Measurements from ENCODE around the gene KCNG3. TPM values are rescaled to one million over a fixed set of nuclear protein-coding genes. Genes with fewer than 3 reads are reported as not detected.

Gene KCNG3
- total RNA-seq, 4 donors from 2014 or later, result 0.27 to 1.1 (median 0.74) TPM

- Histone ChIP-seq H3K9me3 (no peaks in the 10 kb centered on the region), H3K27ac (no peak overlapping the region), H3K27me3 (no peaks in the 10 kb centered on the region), H3K4me3 (no peak overlapping the region), H3K4me1 (no peaks in the 10 kb centered on the region), H3K36me3 (no peaks in the 10 kb centered on the region)
- DNase-seq, result no peak
- TF ChIP-seq POLR2A (IDR thresholded peaks at IDR 0.05), result no peak
- TF ChIP-seq CTCF (IDR thresholded peaks at IDR 0.05), result no peak
Measured at GRCh38 chr2:42458396-42458795, 35.4 kb downstream of the KCNG3 start.

GRCh38 chr2:42457011-42457410 lies 36.8 kb downstream of the KCNG3 start:
- no peak for DNase-seq
- no peak overlapping the region for H3K27ac ChIP-seq
- H3K36me3 ChIP-seq, result no peaks in the 10 kb centered on the region
- no peaks in the 10 kb centered on the region for H3K27me3 ChIP-seq
- H3K4me3 ChIP-seq, result no peak overlapping the region
- no peaks in the 10 kb centered on the region for H3K4me1 ChIP-seq
- H3K9me3 ChIP-seq, result no peaks in the 10 kb centered on the region
- TF ChIP-seq CTCF (IDR thresholded peaks at IDR 0.05) (no peak), POLR2A (IDR thresholded peaks at IDR 0.05) (no peak)

- Histone ChIP-seq H3K4me3 (no peak overlapping the region), H3K4me1 (no peaks in the 10 kb centered on the region), H3K27me3 (no peaks in the 10 kb centered on the region), H3K27ac (no peak overlapping the region), H3K9me3 (no peaks in the 10 kb centered on the region), H3K36me3 (no peaks in the 10 kb centered on the region)
- TF ChIP-seq CTCF (IDR thresholded peaks at IDR 0.05) (no peak), POLR2A (IDR thresholded peaks at IDR 0.05) (no peak)
- no peak for DNase-seq
Measured at GRCh38 chr2:42456126-42456839, 37.5 kb downstream of the KCNG3 start.

GRCh38 chr2:42452545-42452944 lies 41.2 kb downstream of the KCNG3 start:
- TF ChIP-seq CTCF (IDR thresholded peaks at IDR 0.05) (no peak), POLR2A (IDR thresholded peaks at IDR 0.05) (no peak)
- Histone ChIP-seq H3K27ac (no peak overlapping the region), H3K4me3 (no peak overlapping the region), H3K4me1 (no peaks in the 10 kb centered on the region), H3K36me3 (no peaks in the 10 kb centered on the region), H3K9me3 (no peaks in the 10 kb centered on the region), H3K27me3 (no peaks in the 10 kb centered on the region)
- DNase-seq, result no peak

- Histone ChIP-seq H3K4me1 (no peaks in the 10 kb centered on the region), H3K36me3 (no peaks in the 10 kb centered on the region), H3K27ac (no peak overlapping the region), H3K4me3 (no peak overlapping the region), H3K27me3 (no peaks in the 10 kb centered on the region), H3K9me3 (no peaks in the 10 kb centered on the region)
- no peak for TF ChIP-seq CTCF (IDR thresholded peaks at IDR 0.05)
- TF ChIP-seq POLR2A (IDR thresholded peaks at IDR 0.05), result no peak
- no peak for DNase-seq
Measured at GRCh38 chr2:42450136-42450535, 43.6 kb downstream of the KCNG3 start.

All from Peyer's patch (tissue), 4 donors.